Activated B cell treated with CpG ODN at 0.5 μM for 24 hours (primary cell): Measurements from ENCODE around the gene MAD1L1. TPM values are rescaled to one million over a fixed set of nuclear protein-coding genes. Genes with fewer than 3 reads are reported as not detected.

ENCODE experiments used
- ATAC-seq: fragments of 200-7000 bp; cut with Tn5 transposase; one replicate; pipeline ENCODE4 v1.10.0; 2021; ENCODE audit warnings: low read depth, mild to moderate bottlenecking, moderate library complexity
- CTCF ChIA-PET: fragments of 350-600 bp; sonication (Branson Sonifier 250); formaldehyde crosslinking; loops from one replicate; lab custom pipeline; 2021; ENCODE audit warnings: antibody characterized with exemption; lab: Charles Lee
- POLR2A ChIA-PET: fragments of 350-600 bp; sonication (Branson Sonifier 250); formaldehyde crosslinking; loops from one replicate; lab custom pipeline; 2021; ENCODE audit warnings: antibody characterized with exemption; lab: Charles Lee
- DNase-seq: peaks from one replicate; pipeline ENCODE4 v3.0.0; 2022
- H3K27ac Mint-ChIP-seq: one replicate; pipeline ENCODE4 v1.8.0; 2020; ENCODE audit warnings: mixed read lengths
- H3K27me3 Mint-ChIP-seq: one replicate; pipeline ENCODE4 v1.8.0; 2021; ENCODE audit warnings: mixed read lengths
- H3K36me3 Mint-ChIP-seq: one replicate; pipeline ENCODE4 v1.8.0; 2021; ENCODE audit warnings: low read depth, mixed read lengths
- H3K4me1 Mint-ChIP-seq: one replicate; pipeline ENCODE4 v1.8.0; 2021; ENCODE audit warnings: mixed read lengths
- H3K4me3 Mint-ChIP-seq: one replicate; pipeline ENCODE4 v1.8.0; 2020; ENCODE audit warnings: mild to moderate bottlenecking, mixed read lengths
- H3K9me3 Mint-ChIP-seq: one replicate; pipeline ENCODE4 v1.8.0; 2020; ENCODE audit warnings: mixed read lengths
- CTCF ChIP-seq: fragments of 200-600 bp; IDR thresholded peaks from one replicate; pipeline ENCODE4 v1.8.0; 2022; ENCODE audit warnings: antibody characterized with exemption, mild to moderate bottlenecking
- intact Hi-C: fragments of 100-400 bp; cut with micrococcal nuclease; formaldehyde crosslinking; loops from one replicate; pipeline ENCODE4 v1.15.1; 2024
- total RNA-seq: library from RNA; stranded (reverse); gene quantifications from 2 replicates; pipeline ENCODE4 v1.2.3, GENCODE V29; 2022

Gene MAD1L1
- total RNA-seq, 1 donor from 2014 or later = 54.6 TPM

- peaks cover 10% of the 10 kb centered on the region for H3K4me1 Mint-ChIP-seq
- H3K9me3 Mint-ChIP-seq = no peaks in the 10 kb centered on the region
- POLR2A ChIA-PET = no interaction called here
- ATAC-seq = no peak
- CTCF ChIA-PET = no interaction called here
- TF ChIP-seq CTCF = no peak
- H3K27me3 Mint-ChIP-seq = no peaks in the 10 kb centered on the region
- no peak overlapping the region for H3K4me3 Mint-ChIP-seq
- H3K36me3 Mint-ChIP-seq = peaks cover 25% of the 10 kb centered on the region
- DNase-seq = no peak
- intact Hi-C loops = no loop called here
- H3K27ac Mint-ChIP-seq = no peak overlapping the region
Measured at GRCh38 chr7:1847260-1848001, 385.3 kb downstream of the MAD1L1 start.

- Mint-ChIP-seq H3K4me3 (no peak overlapping the region), H3K27me3 (no peaks in the 10 kb centered on the region), H3K36me3 (peaks cover 26% of the 10 kb centered on the region), H3K4me1 (peaks cover 10% of the 10 kb centered on the region), H3K27ac (no peak overlapping the region), H3K9me3 (no peaks in the 10 kb centered on the region)
- intact Hi-C loops = no loop called here
- POLR2A ChIA-PET = no interaction called here
- ATAC-seq = no peak
- CTCF ChIA-PET = no interaction called here
- no peak for TF ChIP-seq CTCF
- no peak for DNase-seq
Measured at GRCh38 chr7:1846331-1847065, 386.2 kb downstream of the MAD1L1 start.

- H3K4me3 Mint-ChIP-seq = no peak overlapping the region
- ChIA-PET POLR2A (interaction anchor here (0.6 kb wide), 1 partner anchor 518 kb away, joined by 3 read pairs; no protein-coding TSS in a partner anchor), CTCF (no interaction called here)
- DNase-seq (no peak), ATAC-seq (no peak)
- H3K27me3 Mint-ChIP-seq = no peaks in the 10 kb centered on the region
- TF ChIP-seq CTCF = no peak
- H3K4me1 Mint-ChIP-seq = peaks cover 10% of the 10 kb centered on the region
- H3K27ac Mint-ChIP-seq = no peak overlapping the region
- peaks cover 26% of the 10 kb centered on the region for H3K36me3 Mint-ChIP-seq
- H3K9me3 Mint-ChIP-seq = no peaks in the 10 kb centered on the region
- intact Hi-C loops = no loop called here
Measured at GRCh38 chr7:1845536-1846311, 387.0 kb downstream of the MAD1L1 start.

- H3K27me3 Mint-ChIP-seq = no peaks in the 10 kb centered on the region
- peaks cover 10% of the 10 kb centered on the region for H3K4me1 Mint-ChIP-seq
- peaks cover 26% of the 10 kb centered on the region for H3K36me3 Mint-ChIP-seq
- CTCF ChIA-PET = no interaction called here
- H3K4me3 Mint-ChIP-seq = no peak overlapping the region
- DNase-seq (no peak), ATAC-seq (no peak)
- no peaks in the 10 kb centered on the region for H3K9me3 Mint-ChIP-seq
- no peak for TF ChIP-seq CTCF
- POLR2A ChIA-PET = interaction anchor here (0.6 kb wide), 1 partner anchor 519 kb away, joined by 3 read pairs; no protein-coding TSS in a partner anchor
- H3K27ac Mint-ChIP-seq = no peak overlapping the region
- intact Hi-C loops = no loop called here
Measured at GRCh38 chr7:1844951-1845390, 387.8 kb downstream of the MAD1L1 start.
